PC-3 (cell line): ENCODE data around the gene RPS5.

Experiments
- EZH2 ChIP-seq: fragments of 300-600 bp; sonication (generic); IDR thresholded peaks from one replicate; pipeline ENCODE4 v1.6.1; 2017; ENCODE audit warnings: antibody characterized with exemption, mild to moderate bottlenecking, low read length; ENCODE audit not compliant: unreplicated experiment
- TF ChIP-seq, protein P1 (sequence below): fragments of 300-600 bp; sonication (generic); conservative IDR thresholded peaks from 2 replicates; pipeline ENCODE4 v1.5.1; 2017; ENCODE audit warnings: antibody characterized with exemption, low read depth, mild to moderate bottlenecking, low read length

DNA sequence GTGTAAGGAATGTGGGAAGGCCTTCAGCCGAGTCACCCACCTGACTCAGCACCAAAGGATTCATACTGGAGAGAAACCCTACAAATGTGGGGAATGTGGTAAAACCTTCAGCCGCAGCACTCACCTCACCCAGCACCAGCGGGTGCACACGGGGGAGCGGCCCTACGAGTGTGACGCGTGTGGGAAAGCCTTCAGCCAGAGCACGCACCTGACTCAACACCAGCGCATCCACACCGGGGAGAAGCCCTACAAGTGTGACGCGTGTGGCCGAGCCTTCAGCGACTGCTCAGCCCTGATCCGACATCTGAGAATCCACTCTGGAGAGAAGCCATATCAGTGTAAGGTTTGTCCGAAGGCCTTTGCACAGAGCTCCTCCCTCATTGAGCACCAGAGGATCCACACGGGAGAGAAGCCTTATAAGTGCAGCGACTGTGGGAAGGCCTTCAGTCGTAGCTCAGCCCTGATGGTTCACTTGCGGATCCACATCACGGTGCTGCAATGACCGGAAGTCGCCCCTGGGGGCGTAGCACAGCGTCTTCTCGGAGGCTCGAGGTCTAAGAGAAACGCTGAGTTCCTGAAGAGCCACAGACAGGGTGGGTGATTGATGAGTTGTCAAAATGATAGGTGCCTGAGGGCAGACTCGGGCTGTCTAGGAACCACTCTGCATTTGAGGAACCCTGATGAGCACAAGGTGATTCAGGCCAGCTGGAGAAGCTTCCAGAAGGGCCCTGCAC is 48.1 kb upstream of the RPS5 start:
- TF ChIP-seq, protein P1, sequence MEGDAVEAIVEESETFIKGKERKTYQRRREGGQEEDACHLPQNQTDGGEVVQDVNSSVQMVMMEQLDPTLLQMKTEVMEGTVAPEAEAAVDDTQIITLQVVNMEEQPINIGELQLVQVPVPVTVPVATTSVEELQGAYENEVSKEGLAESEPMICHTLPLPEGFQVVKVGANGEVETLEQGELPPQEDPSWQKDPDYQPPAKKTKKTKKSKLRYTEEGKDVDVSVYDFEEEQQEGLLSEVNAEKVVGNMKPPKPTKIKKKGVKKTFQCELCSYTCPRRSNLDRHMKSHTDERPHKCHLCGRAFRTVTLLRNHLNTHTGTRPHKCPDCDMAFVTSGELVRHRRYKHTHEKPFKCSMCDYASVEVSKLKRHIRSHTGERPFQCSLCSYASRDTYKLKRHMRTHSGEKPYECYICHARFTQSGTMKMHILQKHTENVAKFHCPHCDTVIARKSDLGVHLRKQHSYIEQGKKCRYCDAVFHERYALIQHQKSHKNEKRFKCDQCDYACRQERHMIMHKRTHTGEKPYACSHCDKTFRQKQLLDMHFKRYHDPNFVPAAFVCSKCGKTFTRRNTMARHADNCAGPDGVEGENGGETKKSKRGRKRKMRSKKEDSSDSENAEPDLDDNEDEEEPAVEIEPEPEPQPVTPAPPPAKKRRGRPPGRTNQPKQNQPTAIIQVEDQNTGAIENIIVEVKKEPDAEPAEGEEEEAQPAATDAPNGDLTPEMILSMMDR, result no peak
- TF ChIP-seq EZH2, result no peak
